B cell (primary cell): ENCODE results near the gene ZNF618. TPM values are rescaled to one million over a fixed set of nuclear protein-coding genes. Genes with fewer than 3 reads are reported as not detected.

Experiments
- ATAC-seq: fragments of 200-7000 bp; cut with Tn5 transposase; one replicate; pipeline ENCODE4 v1.10.0; 2021; ENCODE audit warnings: low read depth, mild to moderate bottlenecking, moderate number of reproducible peaks, moderate library complexity
- CTCF ChIA-PET: fragments of 350-600 bp; sonication (Branson Sonifier 250); formaldehyde crosslinking; loops from one replicate; lab custom pipeline; 2021; ENCODE audit warnings: antibody characterized with exemption, inconsistent platforms; lab: Charles Lee
- POLR2A ChIA-PET: fragments of 350-600 bp; sonication (Branson Sonifier 250); formaldehyde crosslinking; loops from one replicate; lab custom pipeline; 2021; ENCODE audit warnings: antibody characterized with exemption; lab: Charles Lee
- DNase-seq: peaks from one replicate; pipeline ENCODE4 v3.0.0; 2013
- H2AFZ ChIP-seq: 2 replicates; pipeline ENCODE4 v1.6.1; 2012; ENCODE audit warnings: mild to moderate bottlenecking, low read depth, low read length; ENCODE audit not compliant: insufficient read depth, poor library complexity, severe bottlenecking
- H3K27ac ChIP-seq, 2 donors: 1 replicate in 1 of 2; 2 replicates in 1 of 2; pipeline ENCODE4 v1.5.1; 2012 to 2013; ENCODE audit warnings: low read length in 2 of 2, mild to moderate bottlenecking in 2 of 2, moderate library complexity in 1 of 2
- H3K27me3 ChIP-seq, 4 experiments: fragments of 200-600 bp in 1 of 4; sonication (generic) in 1 of 4; replicated peaks in 1 of 4; 1 replicate in 2 of 4; 2 replicates in 2 of 4; pipeline versions ENCODE4 v1.6.1 to v1.7.0; 2013 to 2016; ENCODE audit warnings: low read length in 3 of 4, mild to moderate bottlenecking in 2 of 4, mixed read lengths in 1 of 4, moderate library complexity in 1 of 4; ENCODE audit not compliant: insufficient read depth in 4 of 4, control insufficient read depth in 3 of 4; ENCODE audit errors: control extremely low read depth in 1 of 4
- H3K36me3 ChIP-seq, 2 experiments: replicated peaks in 1 of 2; 1 replicate in 1 of 2; 2 replicates in 1 of 2; pipeline versions ENCODE4 v1.6.1 to v1.7.1; 2013; ENCODE audit warnings: low read length in 1 of 2; ENCODE audit not compliant: insufficient read depth in 2 of 2, control insufficient read depth in 1 of 2; ENCODE audit errors: control extremely low read depth in 1 of 2, extremely low read depth in 1 of 2
- H3K4me1 ChIP-seq, 2 donors: fragments of 200-600 bp in 1 of 2; sonication (generic) in 1 of 2; 1 replicate in 1 of 2; 2 replicates in 1 of 2; pipeline versions ENCODE4 v1.5.1 to v1.6.1; 2013 to 2017; ENCODE audit warnings: low read length in 2 of 2; ENCODE audit not compliant: control insufficient read depth in 2 of 2, insufficient read depth in 2 of 2
- H3K4me2 ChIP-seq: replicated peaks from 2 replicates; pipeline ENCODE3; 2012; ENCODE audit warnings: mild to moderate bottlenecking, low read depth, low read length; ENCODE audit not compliant: poor library complexity, severe bottlenecking
- H3K4me3 ChIP-seq, 5 experiments: fragments of 200-600 bp in 1 of 5; sonication (generic) in 1 of 5; 1 replicate in 3 of 5; 2 replicates in 2 of 5; pipeline versions ENCODE4 v1.5.1 to v1.7.0; 2011 to 2016; ENCODE audit warnings: low read length in 4 of 5, mild to moderate bottlenecking in 4 of 5, low read depth in 2 of 5, control low read depth in 1 of 5, moderate library complexity in 1 of 5; ENCODE audit not compliant: insufficient read depth in 1 of 5; ENCODE audit errors: control extremely low read depth in 1 of 5, extremely low read depth in 1 of 5
- H3K79me2 ChIP-seq: fragments of 200-600 bp; sonication (generic); one replicate; pipeline ENCODE4 v1.6.0; 2016; ENCODE audit warnings: low read length; ENCODE audit not compliant: control insufficient read depth, insufficient read depth
- H3K9ac ChIP-seq: fragments of 200-600 bp; sonication (generic); 2 replicates; pipeline ENCODE4 v1.6.1; 2017; ENCODE audit warnings: mild to moderate bottlenecking, low read length, moderate library complexity
- H3K9me3 ChIP-seq, 3 donors: one replicate each; pipeline versions ENCODE4 v1.6.1 to v1.7.1; 2013; ENCODE audit warnings: low read length in 2 of 3; ENCODE audit not compliant: control insufficient read depth in 2 of 3, insufficient read depth in 1 of 3; ENCODE audit errors: control extremely low read depth in 1 of 3
- H4K20me1 ChIP-seq: 2 replicates; pipeline ENCODE4 v1.6.0; 2012; ENCODE audit warnings: mild to moderate bottlenecking, low read length; ENCODE audit not compliant: insufficient read depth, control insufficient read depth, poor library complexity, severe bottlenecking
- H3K27ac Mint-ChIP-seq: one replicate; pipeline ENCODE4 v1.8.0; 2021; ENCODE audit warnings: mixed read lengths
- H3K27me3 Mint-ChIP-seq: one replicate; pipeline ENCODE4 v1.8.0; 2021; ENCODE audit warnings: mixed read lengths
- H3K4me1 Mint-ChIP-seq: one replicate; pipeline ENCODE4 v1.8.0; 2021; ENCODE audit warnings: mixed read lengths
- H3K4me3 Mint-ChIP-seq: one replicate; pipeline ENCODE4 v1.8.0; 2021; ENCODE audit warnings: mixed read lengths
- H3K9me3 Mint-ChIP-seq: one replicate; pipeline ENCODE4 v1.8.0; 2022; ENCODE audit warnings: mixed read lengths; ENCODE audit not compliant: insufficient read depth
- EZH2 ChIP-seq: IDR thresholded peaks from 2 replicates; pipeline ENCODE4 v1.6.1; 2012; ENCODE audit warnings: borderline replicate concordance, low read depth, mild to moderate bottlenecking, moderate library complexity, low read length; ENCODE audit not compliant: insufficient read depth, poor library complexity, severe bottlenecking
- WGBS: methylation state at CpG from one replicate; pipeline ENCODE4 v1.1.5; 2013; ENCODE audit warnings: missing lambda C conversion rate; ENCODE audit not compliant: insufficient coverage; 5-methylcytosine and 5-hydroxymethylcytosine counted together
- intact Hi-C: fragments of 100-400 bp; cut with micrococcal nuclease; formaldehyde crosslinking; loops from one replicate; pipeline ENCODE4 v1.10.0; 2022
- polyA plus RNA-seq: library from polyadenylated mRNA; depleted of rRNA; stranded (reverse); fragments of >200 nt; gene quantifications from 2 replicates; pipeline ENCODE4 v1.2.3, GENCODE V29; 2012
- total RNA-seq, 2 donors: library from RNA; stranded (reverse); fragments of 120-200 nt in 1 of 2; gene quantifications; 1 replicate in 1 of 2; 2 replicates in 1 of 2; pipeline versions ENCODE4 v1.2.3 to v1.2.4, GENCODE V29; 2013 to 2022
- TF ChIP-seq, protein P1 (sequence below): fragments of 200-600 bp; IDR thresholded peaks from one replicate; pipeline ENCODE4 v1.8.0; 2022; ENCODE audit warnings: antibody characterized with exemption, mild to moderate bottlenecking

Gene ZNF618
- total and polyA plus RNA-seq, 2 donors (not counting 1 experiment from before 2014, with no cell fraction given), result 1.4 to 2.5 TPM

DNA sequence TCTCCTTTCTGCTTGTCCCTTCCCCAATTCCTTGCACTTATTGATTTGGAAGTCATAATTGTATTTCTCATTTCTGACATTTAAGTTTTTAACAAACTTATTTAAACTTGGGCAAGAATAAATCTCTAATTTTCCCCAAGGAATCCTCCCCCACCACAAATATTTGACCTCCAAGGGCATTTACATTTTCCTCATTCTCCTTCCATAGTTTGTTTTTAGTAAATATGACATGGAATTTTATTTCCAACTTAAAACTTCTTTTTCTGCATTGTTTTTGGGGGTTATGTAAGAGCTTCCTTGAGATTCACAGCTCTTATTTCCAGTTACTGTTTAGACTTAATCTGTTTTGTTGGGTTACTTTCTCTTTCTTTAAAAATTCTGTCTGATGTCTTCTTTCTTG, 64.9 kb downstream of the ZNF618 start:
- DNase-seq, result no peak
- intact Hi-C loops, result no loop called here
- no peak overlapping the region for H3K27ac Mint-ChIP-seq
- no peaks in the 10 kb centered on the region for H3K4me1 Mint-ChIP-seq
- Histone ChIP-seq H3K27me3 (no peaks in the 10 kb centered on the region), H3K9ac (no peak overlapping the region), H3K4me3 (no peak overlapping the region), H3K79me2 (no peaks in the 10 kb centered on the region), H2AFZ (no peak overlapping the region), H3K36me3 (no peaks in the 10 kb centered on the region), H3K4me2 (no peak overlapping the region), H3K27ac (no peak overlapping the region), H3K9me3 (no peaks in the 10 kb centered on the region), H4K20me1 (no peaks in the 10 kb centered on the region), H3K4me1 (no peaks in the 10 kb centered on the region)
- ChIA-PET CTCF (no interaction called here), POLR2A (no interaction called here)
- ATAC-seq, result no peak
- H3K27me3 Mint-ChIP-seq, result peaks cover 4% of the 10 kb centered on the region
- no peak overlapping the region for H3K4me3 Mint-ChIP-seq
- no peaks in the 10 kb centered on the region for H3K9me3 Mint-ChIP-seq
- no peak for TF ChIP-seq EZH2
- TF ChIP-seq, protein P1, sequence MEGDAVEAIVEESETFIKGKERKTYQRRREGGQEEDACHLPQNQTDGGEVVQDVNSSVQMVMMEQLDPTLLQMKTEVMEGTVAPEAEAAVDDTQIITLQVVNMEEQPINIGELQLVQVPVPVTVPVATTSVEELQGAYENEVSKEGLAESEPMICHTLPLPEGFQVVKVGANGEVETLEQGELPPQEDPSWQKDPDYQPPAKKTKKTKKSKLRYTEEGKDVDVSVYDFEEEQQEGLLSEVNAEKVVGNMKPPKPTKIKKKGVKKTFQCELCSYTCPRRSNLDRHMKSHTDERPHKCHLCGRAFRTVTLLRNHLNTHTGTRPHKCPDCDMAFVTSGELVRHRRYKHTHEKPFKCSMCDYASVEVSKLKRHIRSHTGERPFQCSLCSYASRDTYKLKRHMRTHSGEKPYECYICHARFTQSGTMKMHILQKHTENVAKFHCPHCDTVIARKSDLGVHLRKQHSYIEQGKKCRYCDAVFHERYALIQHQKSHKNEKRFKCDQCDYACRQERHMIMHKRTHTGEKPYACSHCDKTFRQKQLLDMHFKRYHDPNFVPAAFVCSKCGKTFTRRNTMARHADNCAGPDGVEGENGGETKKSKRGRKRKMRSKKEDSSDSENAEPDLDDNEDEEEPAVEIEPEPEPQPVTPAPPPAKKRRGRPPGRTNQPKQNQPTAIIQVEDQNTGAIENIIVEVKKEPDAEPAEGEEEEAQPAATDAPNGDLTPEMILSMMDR, result no peak

DNA sequence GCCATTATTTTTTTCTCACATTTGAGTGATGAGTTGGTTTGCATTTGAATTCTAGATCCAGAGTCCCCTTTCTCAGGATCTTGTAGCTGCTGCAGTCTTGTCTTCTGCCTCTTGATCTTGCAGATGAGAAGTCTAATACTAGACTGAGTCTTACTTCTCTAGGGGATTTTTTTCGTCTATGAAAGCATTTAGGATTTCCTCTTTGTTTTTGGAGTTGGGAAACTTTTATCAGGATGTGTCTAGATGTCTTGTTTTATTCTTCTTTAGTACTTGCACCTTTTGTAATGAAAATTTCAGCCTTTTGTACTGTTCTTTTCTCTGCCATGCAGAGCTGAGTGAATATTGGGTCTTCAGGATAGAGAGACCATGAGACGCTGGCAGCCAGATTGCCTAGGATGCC, 65.4 kb downstream of the ZNF618 start:
- ATAC-seq (no peak), DNase-seq (no peak)
- ChIA-PET CTCF (no interaction called here), POLR2A (no interaction called here)
- WGBS, result no CpG with 5 or more reads among the region's 2 CpGs
- intact Hi-C loops, result no loop called here
- no peak overlapping the region for H3K4me3 ChIP-seq
- H3K4me1 Mint-ChIP-seq, result no peaks in the 10 kb centered on the region
- H3K27ac Mint-ChIP-seq, result no peak overlapping the region
- H3K27me3 ChIP-seq, result no peaks in the 10 kb centered on the region
- no peaks in the 10 kb centered on the region for H4K20me1 ChIP-seq
- H3K36me3 ChIP-seq, result no peaks in the 10 kb centered on the region
- H3K9me3 Mint-ChIP-seq, result no peaks in the 10 kb centered on the region
- no peak overlapping the region for H3K9ac ChIP-seq
- no peak for TF ChIP-seq EZH2
- TF ChIP-seq, protein P1, result no peak
- no peak overlapping the region for H3K27ac ChIP-seq
- H3K9me3 ChIP-seq, result no peaks in the 10 kb centered on the region
- no peak overlapping the region for H3K4me3 Mint-ChIP-seq
- no peak overlapping the region for H3K4me2 ChIP-seq
- H2AFZ ChIP-seq, result no peak overlapping the region
- H3K4me1 ChIP-seq, result no peaks in the 10 kb centered on the region
- H3K27me3 Mint-ChIP-seq, result peaks cover 4% of the 10 kb centered on the region
- H3K79me2 ChIP-seq, result no peaks in the 10 kb centered on the region
